ENCODE results near the gene TRPC4AP. TPM values are rescaled to one million over a fixed set of nuclear protein-coding genes. Genes with fewer than 3 reads are reported as not detected.
A peak's percentile ranks its signal among the peaks of the same experiment; 100 is the strongest.

TRPC4AP gene
- total RNA-seq, 1 donor: 98.8 TPM

- Histone ChIP-seq H3K4me2 (ENCODE audit: insufficient read depth, low read length) (no peak overlapping the region), H3K4me1 (ENCODE audit: insufficient read depth, low read length) (no peaks in the 10 kb centered on the region), H2AFZ (ENCODE audit: low read length) (no peak overlapping the region), H3K36me3 (ENCODE audit: insufficient read depth, low read length) (peaks cover 91% of the 10 kb centered on the region), H3K9me3 (ENCODE audit: low read depth, low read length) (no peaks in the 10 kb centered on the region), H3K27ac (ENCODE audit: low read depth, low read length) (no peak overlapping the region), H3K4me3 (ENCODE audit: insufficient read depth, low read length) (no peak overlapping the region), H3K27me3 (ENCODE audit: insufficient read depth, low read length) (no peaks in the 10 kb centered on the region), H3K79me2 (ENCODE audit: insufficient read depth, low read length) (no peaks in the 10 kb centered on the region), H4K20me1 (ENCODE audit: insufficient read depth, low read length) (peaks cover 26% of the 10 kb centered on the region)
- DNase-seq (ENCODE audit: insufficient read length, low spot score, missing footprints): peak; percentile 73
- TF ChIP-seq CTCF (IDR thresholded peaks at IDR 0.05; ENCODE audit: extremely low read depth, low read depth, low read length): no peak
These were observed 86.1 kb downstream of the TRPC4AP start for GRCh38 chr20:35006531-35006971.

- H3K36me3 ChIP-seq (ENCODE audit: insufficient read depth, low read length): peaks cover 88% of the 10 kb centered on the region
- H3K27ac ChIP-seq (ENCODE audit: low read depth, low read length): no peak overlapping the region
- H3K4me2 ChIP-seq (ENCODE audit: insufficient read depth, low read length): no peak overlapping the region
- H3K4me3 ChIP-seq (ENCODE audit: insufficient read depth, low read length): no peak overlapping the region
- no peaks in the 10 kb centered on the region for H3K9me3 ChIP-seq (ENCODE audit: low read depth, low read length)
- H3K27me3 ChIP-seq (ENCODE audit: insufficient read depth, low read length): no peaks in the 10 kb centered on the region
- peaks cover 29% of the 10 kb centered on the region for H4K20me1 ChIP-seq (ENCODE audit: insufficient read depth, low read length)
- TF ChIP-seq CTCF (IDR thresholded peaks at IDR 0.05; ENCODE audit: extremely low read depth, low read depth, low read length): no peak
- no peaks in the 10 kb centered on the region for H3K4me1 ChIP-seq (ENCODE audit: insufficient read depth, low read length)
- DNase-seq (ENCODE audit: insufficient read length, low spot score, missing footprints): peak; percentile 5
- H3K79me2 ChIP-seq (ENCODE audit: insufficient read depth, low read length): no peaks in the 10 kb centered on the region
- H2AFZ ChIP-seq (ENCODE audit: low read length): no peak overlapping the region
These were observed 86.6 kb downstream of the TRPC4AP start for GRCh38 chr20:35006009-35006408.

- no peaks in the 10 kb centered on the region for H3K4me1 ChIP-seq (ENCODE audit: insufficient read depth, low read length)
- TF ChIP-seq CTCF (IDR thresholded peaks at IDR 0.05; ENCODE audit: extremely low read depth, low read depth, low read length): no peak
- H2AFZ ChIP-seq (ENCODE audit: low read length): no peak overlapping the region
- H3K27ac ChIP-seq (ENCODE audit: low read depth, low read length): no peak overlapping the region
- H3K27me3 ChIP-seq (ENCODE audit: insufficient read depth, low read length): no peaks in the 10 kb centered on the region
- DNase-seq (ENCODE audit: insufficient read length, low spot score, missing footprints): peak; percentile 54
- H3K4me3 ChIP-seq (ENCODE audit: insufficient read depth, low read length): no peak overlapping the region
- H3K9me3 ChIP-seq (ENCODE audit: low read depth, low read length): no peaks in the 10 kb centered on the region
- peaks cover 27% of the 10 kb centered on the region for H4K20me1 ChIP-seq (ENCODE audit: insufficient read depth, low read length)
- no peaks in the 10 kb centered on the region for H3K79me2 ChIP-seq (ENCODE audit: insufficient read depth, low read length)
- H3K36me3 ChIP-seq (ENCODE audit: insufficient read depth, low read length): peaks cover 88% of the 10 kb centered on the region
- H3K4me2 ChIP-seq (ENCODE audit: insufficient read depth, low read length): no peak overlapping the region
These were observed 87.1 kb downstream of the TRPC4AP start for GRCh38 chr20:35005463-35005961.

GRCh38 chr20:35004749-35005462, 87.7 kb downstream of the TRPC4AP start:
- Histone ChIP-seq H3K4me1 (ENCODE audit: insufficient read depth, low read length) (no peaks in the 10 kb centered on the region), H3K4me2 (ENCODE audit: insufficient read depth, low read length) (no peak overlapping the region), H3K36me3 (ENCODE audit: insufficient read depth, low read length) (peaks cover 90% of the 10 kb centered on the region), H3K79me2 (ENCODE audit: insufficient read depth, low read length) (no peaks in the 10 kb centered on the region), H3K4me3 (ENCODE audit: insufficient read depth, low read length) (no peak overlapping the region), H3K9me3 (ENCODE audit: low read depth, low read length) (no peaks in the 10 kb centered on the region), H3K27me3 (ENCODE audit: insufficient read depth, low read length) (no peaks in the 10 kb centered on the region), H3K27ac (ENCODE audit: low read depth, low read length) (no peak overlapping the region), H2AFZ (ENCODE audit: low read length) (no peak overlapping the region), H4K20me1 (ENCODE audit: insufficient read depth, low read length) (peaks cover 27% of the 10 kb centered on the region)
- TF ChIP-seq CTCF (IDR thresholded peaks at IDR 0.05; ENCODE audit: extremely low read depth, low read depth, low read length): no peak
- DNase-seq (ENCODE audit: insufficient read length, low spot score, missing footprints): peak; percentile 54

Measured in osteoblast (primary cell).